Measurements from ENCODE around the gene PMS1. TPM values are rescaled to one million over a fixed set of nuclear protein-coding genes. Genes with fewer than 3 reads are reported as not detected.

Gene PMS1
- polyA plus RNA-seq, 5 donors, result 39.0 to 61.0 (median 44.8) TPM

Other genes starting within 250 kb of the PMS1 start
- 100 to 1,000 TPM; 159 to 249 (median 227) TPM for gene SLC40A1, start 203.7 kb upstream of the PMS1 start, polyA plus RNA-seq (ENCODE audit: insufficient read depth in 1 of 5, insufficient read length in 5 of 5, low replicate concordance in 1 of 5)
- gene ASNSD1, start 123.0 kb upstream of the PMS1 start, polyA plus RNA-seq (ENCODE audit: insufficient read depth in 1 of 5, insufficient read length in 5 of 5, low replicate concordance in 1 of 5), result 10 to 100 TPM; 48.9 to 71.3 (median 64.5) TPM
- gene ANKAR, start 109.8 kb upstream of the PMS1 start, polyA plus RNA-seq (ENCODE audit: insufficient read depth in 1 of 5, insufficient read length in 5 of 5, low replicate concordance in 1 of 5), result 10 to 100 TPM; 10.3 to 26.3 (median 21.1) TPM
- gene OSGEPL1, start 21.7 kb upstream of the PMS1 start, polyA plus RNA-seq (ENCODE audit: insufficient read depth in 1 of 5, insufficient read length in 5 of 5, low replicate concordance in 1 of 5), result 10 to 100 TPM; 18.5 to 30.0 (median 24.0) TPM
- gene ORMDL1, start 111 bp upstream of the PMS1 start, polyA plus RNA-seq (ENCODE audit: insufficient read depth in 1 of 5, insufficient read length in 5 of 5, low replicate concordance in 1 of 5), result 100 to 1,000 TPM in 2 of 5 donors, 10 to 100 TPM in 3; 92.4 to 135 (median 98.2) TPM

All from right lung (tissue), 5 donors.